HG03378 (cell line): Measurements from ENCODE around the gene CATSPER3.

Experiments used
- ATAC-seq: cut with Tn5 transposase; IDR thresholded peaks from one replicate; pipeline ENCODE4 v1.9.1; 2021; ENCODE audit warnings: mild to moderate bottlenecking, moderate library complexity; ENCODE audit not compliant: unreplicated experiment

The CATSPER3 gene

GRCh38 chr5:135009736-135010501 lies 42.2 kb downstream of the CATSPER3 start:
- ATAC-seq, result no peak

- no peak for ATAC-seq
Measured at GRCh38 chr5:135010502-135011354, 43.0 kb downstream of the CATSPER3 start.

GRCh38 chr5:135011355-135012032 lies 43.8 kb downstream of the CATSPER3 start:
- no peak for ATAC-seq

DNA sequence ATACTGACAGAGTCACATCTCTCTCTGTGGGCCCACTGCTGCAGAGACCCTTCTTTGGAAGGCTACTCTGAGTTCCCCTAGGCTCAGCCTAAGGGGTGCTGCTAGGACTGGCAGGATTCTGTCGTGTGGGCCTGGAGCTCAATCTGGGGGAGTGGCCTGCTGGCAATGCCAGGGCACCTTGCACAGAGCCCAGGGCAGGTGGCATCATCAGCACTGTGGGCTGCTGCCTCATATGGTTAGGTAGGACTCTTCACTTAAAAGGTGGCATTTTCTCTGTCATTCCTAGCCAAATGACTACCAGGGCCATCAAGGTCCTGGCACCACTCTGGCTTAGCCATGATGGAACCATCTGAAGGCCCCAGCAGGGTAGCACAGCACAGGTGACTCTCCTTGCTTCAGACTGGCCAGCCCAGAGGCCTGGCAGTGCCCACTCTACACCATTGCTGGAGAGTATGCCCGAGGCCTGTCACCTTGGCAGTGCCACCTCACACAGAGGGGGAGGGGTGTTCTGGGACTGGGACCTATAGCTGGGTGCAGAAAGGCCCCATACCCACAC lies 44.4 kb downstream of the CATSPER3 start:
- ATAC-seq, result no peak

DNA sequence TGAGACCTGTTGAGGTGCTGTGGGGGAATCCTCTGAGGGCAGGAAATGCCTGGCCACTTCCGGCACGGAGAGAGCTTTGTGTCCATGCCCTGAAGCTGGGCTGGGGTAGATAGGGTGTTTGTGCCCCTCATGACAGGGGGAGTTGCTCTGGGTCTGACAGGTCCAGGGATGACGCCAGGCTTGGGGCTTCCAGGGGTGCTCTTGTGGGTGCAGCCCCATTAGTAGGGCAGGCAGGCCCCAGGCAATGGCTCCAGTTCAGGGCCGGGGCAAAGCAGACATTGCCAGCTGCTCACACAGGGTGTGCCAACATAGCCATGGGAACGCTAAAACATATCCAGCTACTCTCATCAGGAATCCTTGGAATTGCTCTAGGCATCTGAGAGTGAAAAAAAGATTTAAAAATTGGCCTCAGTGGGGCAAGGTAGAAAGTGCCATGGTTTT lies 45.3 kb downstream of the CATSPER3 start:
- no peak for ATAC-seq

- ATAC-seq, result no peak
Measured at GRCh38 chr5:135013445-135013844, 45.7 kb downstream of the CATSPER3 start.

DNA sequence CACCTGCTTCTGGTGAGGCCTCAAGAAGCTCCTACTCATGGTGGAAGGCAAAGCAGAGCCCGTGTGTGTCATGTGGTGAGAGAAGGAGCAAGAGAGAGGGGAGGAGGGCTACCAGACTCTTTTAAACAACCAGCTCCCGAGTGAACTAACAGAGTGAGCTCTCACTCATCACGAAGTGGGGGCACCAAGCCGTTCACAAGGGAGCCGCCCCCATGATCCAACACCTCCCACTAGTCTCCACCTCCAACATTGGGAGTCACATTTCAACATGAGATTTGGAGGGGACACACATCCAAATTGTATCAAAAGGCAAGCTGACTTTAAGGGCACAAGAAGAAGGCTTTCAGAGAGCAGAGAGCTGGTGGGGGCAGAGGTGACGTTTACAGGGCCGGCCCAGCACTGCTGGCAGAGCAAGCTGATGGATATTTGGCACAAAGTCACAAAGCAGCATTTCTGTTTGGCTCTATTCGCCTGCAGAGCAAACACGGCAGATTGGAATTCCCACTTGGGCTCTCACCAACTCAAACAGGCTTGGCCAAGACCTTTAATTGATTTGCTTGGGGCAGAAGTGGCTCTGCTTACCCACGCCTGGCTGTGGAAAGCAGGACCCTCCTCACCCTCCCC lies 46.4 kb downstream of the CATSPER3 start:
- ATAC-seq, result no peak

GRCh38 chr5:135015942-135016341 lies 48.2 kb downstream of the CATSPER3 start:
- no peak for ATAC-seq

- no peak for ATAC-seq
Measured at GRCh38 chr5:135016861-135017290, 49.2 kb downstream of the CATSPER3 start.

GRCh38 chr5:135018457-135018856 lies 50.8 kb downstream of the CATSPER3 start:
- no peak for ATAC-seq

DNA sequence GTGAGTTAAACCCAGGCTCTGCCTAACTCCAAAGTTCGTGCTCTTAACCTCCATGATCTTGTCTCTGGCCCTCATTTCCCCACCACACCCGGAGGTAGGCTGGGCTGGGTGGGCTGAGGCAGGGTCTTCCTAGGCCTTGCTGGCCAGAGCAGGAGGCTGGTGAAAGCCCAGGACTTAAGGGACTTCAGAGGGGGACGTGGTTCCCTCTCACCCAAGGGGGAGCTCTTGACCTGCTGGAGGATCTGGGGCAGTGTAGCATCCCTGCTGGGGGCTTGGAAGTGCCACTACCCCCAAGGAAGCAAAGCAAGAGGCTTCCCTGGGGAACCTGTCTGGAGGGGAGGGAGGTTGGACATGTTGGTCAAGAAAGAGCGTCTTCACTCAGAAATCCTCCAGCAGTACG lies 51.6 kb downstream of the CATSPER3 start:
- no peak for ATAC-seq

DNA sequence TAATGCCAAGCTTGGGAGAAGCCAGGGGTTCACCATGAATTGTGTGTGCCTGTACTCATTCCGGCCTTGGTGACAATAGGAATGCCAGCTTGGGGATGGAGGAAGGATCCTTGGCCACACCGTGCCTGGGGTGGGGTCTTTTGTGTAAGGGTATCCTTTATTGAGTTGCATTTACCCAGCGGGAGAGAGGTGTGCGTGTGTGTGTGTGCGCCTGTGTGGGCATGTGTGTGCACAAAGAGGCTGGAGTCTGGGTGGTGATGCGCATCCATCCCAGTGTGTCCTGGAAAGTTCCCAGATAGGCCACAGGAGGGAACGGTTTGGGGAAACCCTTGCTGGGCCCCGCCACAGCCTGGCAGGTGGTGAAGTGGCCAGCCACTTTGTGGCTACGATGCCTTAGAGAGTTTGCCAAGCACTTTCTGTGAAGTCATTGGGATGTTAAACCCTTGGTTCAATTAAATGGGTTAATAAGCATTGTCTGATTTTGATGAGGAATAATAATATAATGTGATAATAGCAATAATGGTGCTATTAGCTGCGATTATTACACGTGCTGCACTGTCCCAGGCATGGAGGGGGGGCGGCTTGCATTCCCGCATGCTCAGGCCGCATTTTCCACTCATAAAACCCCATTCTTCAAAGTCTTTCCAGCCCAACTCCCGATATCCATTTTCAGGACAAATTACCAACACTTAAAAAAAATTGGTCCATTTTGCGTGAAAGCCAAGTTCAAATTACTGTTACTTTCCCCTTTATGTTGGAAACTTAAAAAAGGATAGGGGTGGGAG lies 52.6 kb downstream of the CATSPER3 start:
- ATAC-seq, result no peak

DNA sequence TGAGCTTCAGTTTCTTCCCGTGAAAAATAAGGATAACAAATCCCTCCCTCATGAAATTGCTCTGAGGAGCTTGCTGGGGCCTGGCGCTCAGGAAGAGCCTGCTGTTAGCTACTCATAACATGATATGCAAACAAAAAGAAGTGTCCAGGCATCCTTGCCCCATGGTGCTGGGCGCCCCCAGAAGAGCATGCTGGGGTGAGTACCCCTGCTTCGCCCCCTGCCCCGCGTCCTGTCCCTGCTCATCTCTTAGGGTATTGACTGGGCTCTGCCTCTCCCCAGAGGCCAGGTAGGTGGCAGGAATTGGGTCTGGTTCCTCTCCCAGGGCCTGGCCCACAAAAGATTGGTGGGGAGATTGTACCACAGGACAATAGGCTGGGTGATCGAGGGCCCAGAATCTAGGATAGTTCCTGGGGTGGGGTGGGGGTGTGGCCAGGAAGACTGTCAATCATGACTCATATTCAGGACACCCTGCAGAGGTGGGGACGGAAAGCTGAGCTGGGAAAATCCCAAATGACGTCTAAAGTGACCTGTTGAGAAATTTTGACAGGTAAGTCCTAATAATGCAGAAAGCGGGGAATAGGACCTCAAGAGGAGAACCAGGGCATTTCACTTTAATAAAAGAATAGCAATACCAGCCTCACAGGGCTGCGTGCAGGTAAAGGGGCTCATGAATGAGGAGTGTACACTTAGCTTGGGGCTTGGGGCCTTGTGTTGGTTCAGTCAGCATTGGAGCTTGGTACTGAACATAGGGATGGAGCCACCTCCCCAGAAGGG lies 57.4 kb downstream of the CATSPER3 start:
- ATAC-seq, result no peak

DNA sequence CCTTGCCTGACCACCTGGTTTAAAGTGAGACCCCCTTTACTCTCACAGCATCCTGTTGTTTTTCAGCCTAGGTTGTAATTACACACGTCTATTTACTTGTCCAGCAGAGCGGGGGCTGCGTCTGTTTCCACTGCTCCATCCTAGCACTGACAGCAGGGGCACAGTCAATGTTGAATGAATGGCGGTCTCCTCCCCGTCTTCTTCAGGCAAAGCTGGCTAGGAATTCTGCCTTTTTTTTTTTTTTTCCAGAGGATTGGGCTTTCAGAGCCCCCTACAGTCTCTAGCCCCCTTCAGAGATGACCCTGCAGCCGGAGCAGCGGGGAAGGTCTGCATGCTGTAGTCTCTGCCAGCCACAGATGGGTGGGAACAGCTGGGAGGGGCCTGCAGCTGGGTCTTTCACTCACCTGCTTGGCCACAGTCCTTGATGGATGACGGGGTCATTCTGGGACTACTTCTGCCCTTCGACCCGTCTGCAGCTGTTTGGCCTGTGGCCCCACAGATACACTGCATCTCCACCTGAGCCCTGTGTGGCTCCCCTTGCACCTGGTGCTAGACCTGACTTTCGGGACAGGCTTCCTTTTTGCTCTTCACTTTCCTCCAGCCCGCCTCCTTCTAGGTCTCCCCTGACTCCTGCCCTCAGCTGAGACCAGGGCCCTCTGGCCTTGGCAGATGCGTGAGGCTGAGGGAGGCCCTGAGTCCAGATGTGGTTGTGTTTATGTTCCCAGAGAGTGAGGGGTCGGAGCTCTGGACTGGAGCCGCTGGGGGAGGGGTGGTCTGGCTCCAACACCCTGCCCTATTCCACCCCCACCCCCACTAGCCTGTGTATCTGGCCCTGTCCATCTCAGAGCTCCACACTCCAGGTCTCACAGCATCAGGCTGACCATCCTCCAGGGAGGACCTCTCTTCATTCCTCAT lies 58.3 kb downstream of the CATSPER3 start:
- no peak for ATAC-seq

DNA sequence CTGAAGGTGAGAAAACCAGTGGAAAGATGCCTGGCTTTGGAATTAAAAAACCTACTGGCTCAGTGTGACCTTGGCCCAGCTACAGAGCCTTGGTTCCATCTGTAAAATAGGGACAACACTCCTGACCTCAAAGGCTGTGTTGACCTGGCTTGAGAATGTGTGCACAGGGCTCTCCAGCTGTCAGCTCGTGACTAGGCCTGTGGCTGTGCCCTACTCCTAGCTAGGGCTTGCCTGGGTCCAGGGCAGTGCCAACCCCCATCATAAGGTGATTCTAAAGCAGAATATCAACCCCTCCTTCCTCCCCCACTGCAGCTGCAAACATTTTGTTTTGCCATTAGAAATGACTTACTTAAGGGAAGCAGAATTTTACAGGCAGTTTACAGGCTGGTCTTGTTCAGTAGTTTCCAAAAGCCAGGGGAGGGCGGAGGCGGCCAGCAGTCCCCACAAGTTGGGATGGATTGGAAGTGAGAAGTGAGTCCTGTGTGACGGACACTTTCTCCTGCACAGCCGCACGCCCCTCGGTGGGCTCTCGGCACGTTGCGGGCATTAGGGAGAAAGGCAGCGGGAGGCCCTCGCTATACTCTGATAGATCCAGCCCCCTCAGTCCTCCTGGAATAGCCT lies 59.0 kb downstream of the CATSPER3 start:
- ATAC-seq, result no peak

- ATAC-seq, result no peak
Measured at GRCh38 chr5:135027266-135027696, 59.6 kb downstream of the CATSPER3 start.
